ENCODE measurements around the gene AKAP8L.

DNA sequence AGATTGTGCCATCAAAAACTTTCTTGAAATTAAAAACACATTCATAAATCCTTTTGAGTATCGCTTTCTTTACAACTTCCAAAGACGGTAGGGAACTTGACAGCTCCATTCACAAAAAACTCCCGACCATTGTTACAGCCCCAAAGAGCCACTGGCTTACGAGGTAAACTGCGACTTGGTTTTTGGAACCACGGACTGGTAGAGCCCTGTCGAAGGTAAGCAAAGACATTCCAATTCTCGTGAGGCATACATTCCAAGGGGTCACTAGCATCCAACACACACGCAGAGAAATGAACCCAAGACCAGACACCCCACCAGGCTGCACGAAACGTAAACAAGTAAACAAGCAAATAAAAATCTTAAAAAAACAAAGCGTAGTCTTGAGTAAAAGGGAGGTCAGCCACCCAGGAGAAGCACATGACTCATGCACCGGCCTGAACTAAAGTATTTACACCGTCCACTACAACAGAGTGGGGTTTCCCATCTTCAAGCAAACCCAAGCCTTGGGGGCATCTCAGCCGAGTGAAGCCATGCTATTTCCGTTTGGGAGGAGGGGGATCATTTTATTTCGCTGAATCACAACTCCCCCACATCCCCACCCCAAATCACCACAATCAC is 87.9 kb downstream of the AKAP8L start:
- TF ChIP-seq, protein P1, sequence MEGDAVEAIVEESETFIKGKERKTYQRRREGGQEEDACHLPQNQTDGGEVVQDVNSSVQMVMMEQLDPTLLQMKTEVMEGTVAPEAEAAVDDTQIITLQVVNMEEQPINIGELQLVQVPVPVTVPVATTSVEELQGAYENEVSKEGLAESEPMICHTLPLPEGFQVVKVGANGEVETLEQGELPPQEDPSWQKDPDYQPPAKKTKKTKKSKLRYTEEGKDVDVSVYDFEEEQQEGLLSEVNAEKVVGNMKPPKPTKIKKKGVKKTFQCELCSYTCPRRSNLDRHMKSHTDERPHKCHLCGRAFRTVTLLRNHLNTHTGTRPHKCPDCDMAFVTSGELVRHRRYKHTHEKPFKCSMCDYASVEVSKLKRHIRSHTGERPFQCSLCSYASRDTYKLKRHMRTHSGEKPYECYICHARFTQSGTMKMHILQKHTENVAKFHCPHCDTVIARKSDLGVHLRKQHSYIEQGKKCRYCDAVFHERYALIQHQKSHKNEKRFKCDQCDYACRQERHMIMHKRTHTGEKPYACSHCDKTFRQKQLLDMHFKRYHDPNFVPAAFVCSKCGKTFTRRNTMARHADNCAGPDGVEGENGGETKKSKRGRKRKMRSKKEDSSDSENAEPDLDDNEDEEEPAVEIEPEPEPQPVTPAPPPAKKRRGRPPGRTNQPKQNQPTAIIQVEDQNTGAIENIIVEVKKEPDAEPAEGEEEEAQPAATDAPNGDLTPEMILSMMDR (IDR thresholded peaks at IDR 0.05) = peak in 1 of 6 experiments; percentile 5
- TF ChIP-seq POLR2A (IDR thresholded peaks at IDR 0.05) = peak in 1 of 2 donors; percentile 45
